Measurements from ENCODE around the gene MSH3.

DNA sequence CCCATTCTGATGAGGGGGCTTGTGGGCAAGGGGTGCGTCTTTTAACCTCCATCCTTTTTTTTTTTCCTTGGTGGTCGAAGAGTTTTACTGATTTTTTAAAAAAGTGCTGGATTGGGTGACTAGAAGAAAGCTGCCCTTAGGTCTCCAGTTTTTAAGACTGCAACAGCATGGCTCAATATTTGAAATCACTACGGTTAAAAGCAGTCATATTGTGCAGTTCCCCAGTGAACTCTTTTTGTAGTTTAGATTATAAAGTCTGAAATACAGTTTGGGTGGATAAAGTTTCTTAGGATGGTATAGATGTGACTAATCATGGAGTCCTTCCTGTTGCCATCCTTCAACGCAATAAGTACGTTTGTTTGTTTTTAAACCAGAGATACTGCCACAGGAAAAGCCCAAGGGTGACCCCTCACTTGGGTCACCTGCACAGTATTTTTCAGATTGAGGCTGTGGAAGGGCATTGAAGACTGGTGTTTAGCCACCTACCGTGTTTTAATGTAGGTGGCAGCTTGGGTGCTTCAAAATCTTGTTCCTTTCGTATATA, 851 bp downstream of the MSH3 start:
- TF ChIP-seq, protein P1, sequence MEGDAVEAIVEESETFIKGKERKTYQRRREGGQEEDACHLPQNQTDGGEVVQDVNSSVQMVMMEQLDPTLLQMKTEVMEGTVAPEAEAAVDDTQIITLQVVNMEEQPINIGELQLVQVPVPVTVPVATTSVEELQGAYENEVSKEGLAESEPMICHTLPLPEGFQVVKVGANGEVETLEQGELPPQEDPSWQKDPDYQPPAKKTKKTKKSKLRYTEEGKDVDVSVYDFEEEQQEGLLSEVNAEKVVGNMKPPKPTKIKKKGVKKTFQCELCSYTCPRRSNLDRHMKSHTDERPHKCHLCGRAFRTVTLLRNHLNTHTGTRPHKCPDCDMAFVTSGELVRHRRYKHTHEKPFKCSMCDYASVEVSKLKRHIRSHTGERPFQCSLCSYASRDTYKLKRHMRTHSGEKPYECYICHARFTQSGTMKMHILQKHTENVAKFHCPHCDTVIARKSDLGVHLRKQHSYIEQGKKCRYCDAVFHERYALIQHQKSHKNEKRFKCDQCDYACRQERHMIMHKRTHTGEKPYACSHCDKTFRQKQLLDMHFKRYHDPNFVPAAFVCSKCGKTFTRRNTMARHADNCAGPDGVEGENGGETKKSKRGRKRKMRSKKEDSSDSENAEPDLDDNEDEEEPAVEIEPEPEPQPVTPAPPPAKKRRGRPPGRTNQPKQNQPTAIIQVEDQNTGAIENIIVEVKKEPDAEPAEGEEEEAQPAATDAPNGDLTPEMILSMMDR (IDR thresholded peaks at IDR 0.05; ENCODE audit: low read depth, low read length, poor library complexity, severe bottlenecking), result no peak
- TF ChIP-seq EZH2phosphoT487 (IDR thresholded peaks at IDR 0.05; ENCODE audit: borderline replicate concordance, low read length), result no peak
